Measurements from ENCODE around the gene DNAI2. TPM values are rescaled to one million over a fixed set of nuclear protein-coding genes. Genes with fewer than 3 reads are reported as not detected.

Gene DNAI2
- total and polyA plus RNA-seq, 2 donors from 2014 or later = 0.22 TPM; not detected in 1

GRCh38 chr17:74295625-74296547 lies 21.9 kb downstream of the DNAI2 start:
- no peak for DNase-seq
- Histone ChIP-seq H3K36me3 (ENCODE audit: control insufficient read depth in 2 of 3, insufficient read depth in 3 of 3, low read length in 3 of 3) (no peaks in the 10 kb centered on the region), H3K27ac (ENCODE audit: low read depth in 2 of 2, low read length in 2 of 2) (no peak overlapping the region), H3K27me3 (ENCODE audit: control insufficient read depth, insufficient read depth, low read length) (no peaks in the 10 kb centered on the region), H3K9me3 (ENCODE audit: control insufficient read depth in 2 of 3, insufficient read depth in 1 of 3, low read length in 3 of 3) (no peaks in the 10 kb centered on the region), H3K4me1 (ENCODE audit: control insufficient read depth in 2 of 3, insufficient read depth in 2 of 3, low read depth in 1 of 3, low read length in 3 of 3) (no peaks in the 10 kb centered on the region), H3K4me3 (ENCODE audit: low read length in 3 of 3) (no peak overlapping the region), H3K9ac (ENCODE audit: low read length in 3 of 3) (no peak overlapping the region)
- no peak for TF ChIP-seq CTCF (IDR thresholded peaks at IDR 0.05; ENCODE audit: borderline replicate concordance, extremely low read depth, insufficient read depth)
- intact Hi-C loops (cut with DNase I) = no loop called here
- no peak for FAIRE-seq

GRCh38 chr17:74296548-74296936 lies 22.5 kb downstream of the DNAI2 start:
- H3K9me3 ChIP-seq (ENCODE audit: control insufficient read depth in 2 of 3, insufficient read depth in 1 of 3, low read length in 3 of 3) = no peaks in the 10 kb centered on the region
- TF ChIP-seq CTCF (IDR thresholded peaks at IDR 0.05; ENCODE audit: borderline replicate concordance, extremely low read depth, insufficient read depth) = peak; percentile 36
- no peak for FAIRE-seq
- no peak overlapping the region for H3K27ac ChIP-seq (ENCODE audit: low read depth in 2 of 2, low read length in 2 of 2)
- no peak overlapping the region for H3K4me3 ChIP-seq (ENCODE audit: low read length in 3 of 3)
- H3K27me3 ChIP-seq (ENCODE audit: control insufficient read depth, insufficient read depth, low read length) = no peaks in the 10 kb centered on the region
- peak in 3 of 5 donors; percentile 72 to 89 (median 81) for DNase-seq
- no peaks in the 10 kb centered on the region for H3K36me3 ChIP-seq (ENCODE audit: control insufficient read depth in 2 of 3, insufficient read depth in 3 of 3, low read length in 3 of 3)
- no peak overlapping the region for H3K9ac ChIP-seq (ENCODE audit: low read length in 3 of 3)
- intact Hi-C loops (cut with DNase I) = no loop called here
- no peaks in the 10 kb centered on the region for H3K4me1 ChIP-seq (ENCODE audit: control insufficient read depth in 2 of 3, insufficient read depth in 2 of 3, low read depth in 1 of 3, low read length in 3 of 3)

- Histone ChIP-seq H3K9ac (ENCODE audit: low read length in 3 of 3) (no peak overlapping the region), H3K4me1 (ENCODE audit: control insufficient read depth in 2 of 3, insufficient read depth in 2 of 3, low read depth in 1 of 3, low read length in 3 of 3) (no peaks in the 10 kb centered on the region), H3K27me3 (ENCODE audit: control insufficient read depth, insufficient read depth, low read length) (no peaks in the 10 kb centered on the region), H3K36me3 (ENCODE audit: control insufficient read depth in 2 of 3, insufficient read depth in 3 of 3, low read length in 3 of 3) (no peaks in the 10 kb centered on the region), H3K27ac (ENCODE audit: low read depth in 2 of 2, low read length in 2 of 2) (no peak overlapping the region), H3K9me3 (ENCODE audit: control insufficient read depth in 2 of 3, insufficient read depth in 1 of 3, low read length in 3 of 3) (no peaks in the 10 kb centered on the region), H3K4me3 (ENCODE audit: low read length in 3 of 3) (no peak overlapping the region)
- DNase-seq (no peak), FAIRE-seq (no peak)
- TF ChIP-seq CTCF (IDR thresholded peaks at IDR 0.05; ENCODE audit: borderline replicate concordance, extremely low read depth, insufficient read depth) = no peak
- intact Hi-C loops (cut with DNase I) = no loop called here
Measured at GRCh38 chr17:74297941-74298340, 23.9 kb downstream of the DNAI2 start.

Measured in kidney (tissue), 14 donors.